Mucosa of gallbladder (tissue), 1 donor: ENCODE measurements around the gene FJX1. TPM values are rescaled to one million over a fixed set of nuclear protein-coding genes. Genes with fewer than 3 reads are reported as not detected.
A peak's percentile ranks its signal among the peaks of the same experiment; 100 is the strongest.

ENCODE experiments used
- DNase-seq: peaks from one replicate; pipeline ENCODE4 v3.0.0-alpha.2; 2020; ENCODE audit warnings: low spot score
- total RNA-seq: library from RNA; stranded (reverse); gene quantifications from one replicate; pipeline ENCODE4 v1.2.1, GENCODE V29; 2021
- donor health status: DM: no; HTN: no; CAD: no.

The FJX1 gene, protein sequence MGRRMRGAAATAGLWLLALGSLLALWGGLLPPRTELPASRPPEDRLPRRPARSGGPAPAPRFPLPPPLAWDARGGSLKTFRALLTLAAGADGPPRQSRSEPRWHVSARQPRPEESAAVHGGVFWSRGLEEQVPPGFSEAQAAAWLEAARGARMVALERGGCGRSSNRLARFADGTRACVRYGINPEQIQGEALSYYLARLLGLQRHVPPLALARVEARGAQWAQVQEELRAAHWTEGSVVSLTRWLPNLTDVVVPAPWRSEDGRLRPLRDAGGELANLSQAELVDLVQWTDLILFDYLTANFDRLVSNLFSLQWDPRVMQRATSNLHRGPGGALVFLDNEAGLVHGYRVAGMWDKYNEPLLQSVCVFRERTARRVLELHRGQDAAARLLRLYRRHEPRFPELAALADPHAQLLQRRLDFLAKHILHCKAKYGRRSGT
- total RNA-seq = 1.9 TPM

DNA sequence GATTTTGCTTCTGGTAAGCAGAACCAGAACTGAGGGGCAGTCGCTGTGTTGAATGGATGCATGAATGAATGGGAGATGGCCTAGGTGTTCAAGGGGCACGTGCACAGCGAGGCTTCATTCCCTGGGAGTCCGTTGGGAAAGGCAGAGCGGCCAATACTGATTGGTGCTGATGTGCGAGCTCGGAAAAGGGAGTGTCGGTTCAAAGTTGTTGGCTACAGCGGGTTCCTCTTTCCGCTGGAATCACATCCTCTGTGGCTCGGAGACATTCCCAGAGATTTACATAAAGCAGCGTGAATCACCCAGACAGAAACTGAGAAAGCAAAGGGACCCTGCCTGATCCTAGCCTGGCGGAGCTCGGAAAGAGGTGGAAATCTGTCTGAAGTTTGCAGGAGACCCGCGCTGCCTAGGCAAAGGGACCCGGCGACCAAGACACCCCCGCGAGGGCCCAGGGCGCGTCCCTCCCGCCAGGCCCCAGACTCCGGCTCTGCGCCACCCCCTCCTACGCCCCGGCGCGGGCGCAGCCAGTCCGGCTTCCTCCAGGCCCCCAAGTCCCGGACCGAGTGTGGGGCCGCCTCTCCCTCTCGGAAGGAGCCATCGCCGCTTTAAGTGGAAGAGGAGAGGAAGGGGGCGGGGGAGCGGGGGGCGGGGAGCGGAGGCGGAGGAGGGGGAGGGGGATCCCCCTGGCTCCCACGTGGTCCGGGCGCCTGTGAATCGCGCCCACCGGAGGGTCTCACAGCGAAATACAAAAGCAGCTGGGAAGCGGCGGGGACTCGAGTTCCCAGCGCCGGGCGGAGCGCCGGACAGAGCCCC, at the start of gene FJX1:
Gene FJX1, plus strand, starts transcription at position 774 of the 810 bp plus-strand sequence. CDS start 177 bp downstream, outside the sequence.
- DNase-seq = peak; percentile 24

DNA sequence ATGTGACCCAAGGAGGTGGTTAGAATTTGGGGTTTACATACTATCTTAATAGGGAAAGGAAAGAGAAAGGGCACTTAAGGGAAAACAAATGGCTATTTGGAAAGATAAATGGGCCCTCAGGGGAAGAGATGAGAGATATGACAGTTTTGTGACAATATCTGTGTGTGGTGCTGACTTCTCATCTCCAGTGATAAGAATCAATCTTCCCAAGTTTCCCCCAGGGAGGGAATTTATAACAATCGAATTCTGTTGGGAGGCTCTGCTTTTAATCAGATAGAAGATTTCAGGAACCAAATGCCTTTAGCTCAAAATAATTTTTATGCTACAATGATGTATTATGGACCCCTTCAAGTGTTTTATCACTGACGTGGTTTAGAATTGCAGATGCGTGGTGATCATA, 46.6 kb upstream of the FJX1 start:
- no peak for DNase-seq

DNA sequence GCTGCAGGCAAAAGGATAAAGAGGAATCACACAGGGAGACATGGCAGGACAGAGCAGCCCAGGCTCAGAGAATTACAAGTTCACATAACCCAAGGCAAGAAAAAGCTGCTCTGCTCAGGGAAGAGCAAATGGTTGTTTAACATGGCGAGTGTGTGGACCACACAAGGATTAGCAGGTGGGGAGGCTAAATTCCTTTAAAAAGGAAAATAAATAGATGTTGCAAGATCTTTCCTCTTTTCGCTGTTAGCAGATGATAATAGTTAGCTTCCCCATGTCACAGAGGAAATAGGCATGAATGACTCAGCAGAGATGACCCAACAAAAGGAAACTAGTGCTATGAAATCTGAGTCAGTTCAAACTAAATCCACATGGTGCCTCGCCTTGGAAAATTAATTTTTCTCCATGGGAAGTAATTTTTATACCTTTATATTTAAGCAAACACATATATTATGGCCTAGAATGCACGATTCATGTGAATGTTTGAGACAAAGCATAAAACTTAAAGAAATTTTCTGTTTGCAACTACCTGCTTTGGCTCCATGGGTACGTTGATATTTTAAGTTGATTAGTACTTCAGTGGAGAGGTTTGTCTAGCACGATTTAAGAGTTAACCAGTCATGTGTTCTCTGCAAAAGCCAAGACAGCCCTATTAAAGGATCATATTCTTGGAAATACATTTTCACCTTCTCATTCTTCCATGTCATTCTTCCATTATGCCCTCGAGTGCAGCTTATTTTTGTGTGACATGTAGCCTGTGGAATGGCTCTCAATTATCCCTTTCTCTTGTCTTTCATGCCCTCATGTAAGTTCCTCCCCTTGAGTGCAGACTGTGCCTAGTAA, 38.5 kb upstream of the FJX1 start:
- DNase-seq = peak; percentile 11

DNA sequence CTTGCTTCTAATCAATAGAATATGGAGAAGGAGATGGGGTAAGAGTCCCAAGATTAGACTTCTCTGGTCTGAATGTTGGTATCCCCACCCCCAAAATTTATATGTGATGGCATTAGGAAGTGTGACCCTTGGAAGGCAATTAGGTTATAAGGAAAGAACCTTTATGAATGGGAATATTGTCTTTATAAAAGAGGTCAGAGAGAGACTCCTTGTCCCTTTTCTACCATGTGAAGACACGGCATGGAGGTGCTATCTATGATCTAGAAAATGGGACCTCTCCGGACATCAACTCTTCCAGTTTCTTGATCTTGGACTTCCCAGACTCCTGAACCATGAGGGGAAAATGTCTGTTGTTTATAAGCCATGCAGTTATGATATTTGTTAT, 37.9 kb upstream of the FJX1 start:
- DNase-seq = no peak

DNA sequence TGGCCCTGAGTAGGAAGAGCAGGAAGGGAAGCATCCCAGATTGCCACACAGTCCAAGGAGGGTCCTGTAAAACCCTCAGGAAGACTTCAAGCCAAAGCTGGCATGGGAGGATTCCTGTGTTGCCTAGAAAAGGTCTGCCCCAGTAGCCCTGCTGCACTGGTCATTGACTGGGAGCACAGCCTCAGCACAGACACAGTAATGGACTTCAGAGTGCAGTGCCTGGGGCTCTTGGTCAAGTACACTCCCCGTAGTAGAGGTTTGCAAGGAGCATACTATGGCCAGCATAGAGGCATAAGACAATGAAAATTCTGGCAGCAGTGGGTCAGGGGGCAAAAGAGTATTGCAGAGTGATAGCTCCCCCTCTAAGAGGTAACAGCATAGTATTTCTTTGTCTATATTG, 36.2 kb upstream of the FJX1 start:
- no peak for DNase-seq

DNA sequence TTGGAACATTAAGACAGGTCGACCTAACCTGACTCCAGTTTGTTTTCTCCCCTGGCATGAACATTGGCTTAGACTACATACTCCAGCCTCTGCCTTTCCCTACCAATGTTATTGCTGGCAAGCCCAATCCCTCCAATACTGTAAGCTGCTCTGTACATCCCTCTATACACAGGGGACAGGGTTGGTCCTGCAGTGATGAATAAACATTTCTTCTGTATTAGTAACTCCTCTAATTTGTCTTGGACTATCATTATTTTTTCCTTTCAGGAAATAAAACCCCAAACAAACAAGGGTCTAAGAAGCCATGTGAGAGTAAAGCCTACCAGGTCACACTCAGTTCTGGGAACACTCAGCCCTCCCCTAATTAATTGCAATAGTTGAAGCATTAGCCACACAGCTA, 35.1 kb upstream of the FJX1 start:
- no peak for DNase-seq

DNA sequence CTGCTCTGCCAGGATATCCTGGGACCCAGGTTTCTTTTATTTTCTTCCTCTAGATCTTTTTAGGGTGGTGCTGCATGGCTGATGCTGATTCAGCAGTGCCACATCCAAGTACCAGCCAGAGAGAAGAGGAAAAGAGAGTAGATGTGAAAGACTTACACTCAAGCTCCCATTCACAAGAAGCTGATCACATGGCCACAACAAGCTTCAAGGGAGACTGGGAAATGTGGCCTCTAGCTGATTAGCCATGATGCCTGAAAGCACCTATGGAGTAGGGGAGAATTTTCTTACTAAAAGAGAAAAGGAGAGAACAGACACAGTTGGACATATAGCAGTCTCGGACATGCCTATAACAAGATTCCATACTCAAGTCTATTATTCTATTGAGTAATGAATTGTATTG, 34.4 kb upstream of the FJX1 start:
- DNase-seq = no peak

DNA sequence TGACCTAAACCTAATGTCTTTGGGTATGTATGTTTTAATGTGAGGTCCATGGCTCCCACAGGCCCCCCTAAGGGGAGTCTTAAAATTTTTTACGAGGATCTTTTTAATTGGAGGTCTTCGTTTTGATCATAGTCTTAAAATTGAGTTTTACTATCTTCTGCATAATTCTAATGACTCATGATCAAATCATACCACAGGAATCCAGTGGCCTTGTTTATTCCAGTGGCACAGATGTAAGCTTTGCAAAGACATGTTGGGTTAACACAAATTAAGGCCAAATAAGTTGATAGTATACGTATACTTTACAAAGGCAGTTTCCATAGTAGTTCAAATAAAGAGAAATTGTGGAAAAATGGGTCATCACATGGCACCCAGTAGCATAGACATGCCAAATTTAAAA, 33.9 kb upstream of the FJX1 start:
- DNase-seq = no peak

DNA sequence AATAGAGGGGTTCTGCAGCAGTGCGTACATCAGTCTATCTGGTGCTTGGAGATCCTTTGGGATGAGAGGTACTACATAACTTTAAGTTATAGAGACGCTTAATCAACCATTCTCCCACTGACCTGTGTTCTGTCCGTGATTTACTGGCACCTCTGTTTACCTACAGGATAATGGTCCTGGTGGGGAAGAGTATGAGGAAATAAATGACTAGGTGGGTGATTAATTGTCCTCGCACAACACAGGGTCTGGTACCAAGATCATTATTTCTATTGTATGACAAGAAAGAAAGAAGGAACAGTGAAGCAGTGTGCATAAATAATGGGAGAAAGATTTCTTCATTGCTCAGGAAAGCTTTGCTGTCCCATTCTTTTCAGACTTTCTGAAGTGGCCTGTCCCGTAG, 32.8 kb upstream of the FJX1 start:
- no peak for DNase-seq

DNA sequence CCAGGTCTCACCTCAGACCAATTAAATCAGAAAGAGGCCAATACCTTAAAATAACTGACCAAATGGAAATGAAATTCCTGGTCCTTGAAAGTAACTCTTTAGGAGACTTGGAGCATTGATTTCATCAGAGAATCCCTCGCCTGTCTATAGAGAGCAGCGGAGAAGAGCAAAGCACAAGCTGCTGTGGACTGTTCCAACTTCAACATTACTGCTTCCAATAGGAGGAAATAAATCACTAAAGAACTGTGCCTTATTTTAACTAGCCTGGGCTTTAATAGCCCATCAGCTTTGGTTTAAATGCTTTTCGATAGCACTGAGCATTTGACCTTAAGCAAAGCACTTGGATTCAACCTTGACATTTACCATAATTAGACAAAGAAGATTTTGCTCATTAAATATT, 32.0 kb upstream of the FJX1 start:
- no peak for DNase-seq

DNA sequence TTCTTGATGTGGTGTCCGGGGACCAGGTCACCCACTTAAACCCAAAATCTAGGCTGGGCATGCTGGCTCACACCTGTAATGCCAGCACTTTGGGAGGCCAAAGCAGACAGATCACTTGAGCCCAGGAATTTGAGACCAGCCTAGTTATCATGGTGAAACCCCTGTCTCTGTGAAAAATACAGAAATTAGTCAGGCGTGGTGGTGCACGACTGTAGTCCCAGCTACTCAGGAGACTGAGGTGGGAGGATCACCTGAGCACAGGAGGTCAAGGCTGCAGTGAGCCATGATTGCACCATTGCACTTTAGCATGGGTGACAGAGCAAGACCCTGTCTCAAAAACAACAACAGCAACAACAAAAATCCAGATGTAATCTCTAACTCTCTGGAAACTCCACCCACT, 30.3 kb upstream of the FJX1 start:
- DNase-seq = no peak

DNA sequence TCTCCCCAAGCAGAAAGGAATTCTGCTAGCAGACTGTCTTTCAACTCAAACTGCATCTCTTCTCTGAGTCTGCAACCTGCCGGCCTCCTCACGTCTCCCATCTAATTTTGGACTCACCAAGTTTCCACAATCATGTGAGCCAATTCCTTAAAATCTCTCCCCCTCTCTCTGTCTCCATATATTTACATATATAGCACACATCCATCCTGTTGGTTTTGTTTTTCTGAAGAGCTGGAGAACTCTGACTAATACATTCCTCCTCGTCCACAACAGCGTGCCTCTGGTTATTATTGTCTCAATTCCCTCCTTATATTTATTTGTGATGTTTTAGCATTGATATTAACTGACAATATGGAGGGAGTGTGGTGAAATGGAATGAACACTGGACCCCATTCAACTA, 29.6 kb upstream of the FJX1 start:
- no peak for DNase-seq

DNA sequence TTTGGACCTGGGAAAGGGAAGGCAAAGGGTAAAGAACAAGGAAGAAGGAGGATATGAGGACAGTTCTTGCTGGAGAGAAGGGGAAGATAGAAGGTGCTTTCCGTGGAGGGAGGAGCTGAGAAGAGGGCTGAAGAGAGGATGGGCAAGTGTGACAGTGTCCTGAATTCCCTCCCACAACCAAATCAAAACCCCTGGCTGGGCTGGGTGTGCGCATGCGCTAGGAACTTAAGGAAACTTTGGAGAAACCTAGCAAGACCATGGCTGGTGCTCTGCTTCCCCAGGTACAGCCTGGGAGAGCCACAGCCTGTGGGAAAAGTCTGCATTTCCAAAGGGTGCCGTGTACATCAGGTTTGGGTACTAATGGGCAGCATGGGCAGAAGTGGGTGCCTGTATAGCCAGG, 29.0 kb upstream of the FJX1 start:
- DNase-seq = no peak

DNA sequence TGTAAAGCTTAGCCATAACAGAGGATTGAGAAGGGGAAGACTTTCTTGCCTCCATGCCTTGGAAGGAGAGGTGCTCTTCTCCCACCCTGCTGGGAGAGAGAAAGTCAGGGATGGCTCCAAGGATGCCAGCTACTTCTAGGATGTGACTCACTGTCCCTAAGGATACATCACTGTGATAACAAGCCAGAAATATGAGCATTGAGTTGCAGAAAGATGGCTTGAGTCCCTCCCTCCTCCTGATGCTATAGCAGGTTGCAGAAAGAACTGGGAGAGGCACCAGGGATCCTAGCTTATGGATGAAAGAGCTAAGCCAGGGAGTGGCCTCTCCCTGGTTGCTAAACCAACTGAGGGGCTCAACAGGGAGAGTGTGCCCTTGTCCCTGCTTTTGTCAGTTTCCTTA, 27.8 kb upstream of the FJX1 start:
- no peak for DNase-seq

DNA sequence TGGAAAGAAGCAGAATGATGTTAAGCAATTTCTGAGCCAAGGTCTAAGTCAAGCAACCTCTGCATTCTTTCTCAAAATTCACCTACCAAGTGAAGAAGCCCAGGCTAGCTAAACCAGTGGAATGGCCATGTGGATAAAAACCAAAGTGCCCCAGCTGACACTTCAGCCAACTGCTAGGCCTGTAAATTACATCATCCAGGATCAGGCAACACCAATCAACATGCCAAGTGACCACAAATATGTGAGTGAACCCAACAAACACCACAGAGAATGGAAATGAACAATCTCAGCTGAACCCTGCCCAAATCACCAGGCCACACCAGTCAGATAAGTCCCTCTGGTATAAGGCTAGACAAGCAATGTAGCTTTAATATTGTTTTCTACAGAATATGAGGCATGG, 25.1 kb upstream of the FJX1 start:
- DNase-seq = no peak

DNA sequence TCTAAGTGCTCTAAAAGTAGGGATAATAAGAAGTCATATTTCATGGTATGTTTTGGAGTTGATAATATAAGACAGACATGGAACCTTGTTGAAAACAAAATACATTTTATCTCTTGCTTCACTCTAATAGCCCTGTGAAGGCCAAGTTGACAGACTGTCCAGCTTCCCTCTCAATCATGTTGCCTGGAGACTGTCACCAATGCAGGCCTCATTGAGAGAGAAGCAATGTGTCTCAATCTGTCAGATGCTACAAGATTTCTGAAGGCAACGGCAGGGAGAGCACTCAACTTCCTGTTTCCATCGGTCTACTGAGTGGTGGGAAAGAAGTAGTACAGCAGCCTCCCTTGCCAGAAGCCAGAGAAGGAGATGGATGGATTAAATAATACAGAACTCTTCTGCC, 23.6 kb upstream of the FJX1 start:
- no peak for DNase-seq

DNA sequence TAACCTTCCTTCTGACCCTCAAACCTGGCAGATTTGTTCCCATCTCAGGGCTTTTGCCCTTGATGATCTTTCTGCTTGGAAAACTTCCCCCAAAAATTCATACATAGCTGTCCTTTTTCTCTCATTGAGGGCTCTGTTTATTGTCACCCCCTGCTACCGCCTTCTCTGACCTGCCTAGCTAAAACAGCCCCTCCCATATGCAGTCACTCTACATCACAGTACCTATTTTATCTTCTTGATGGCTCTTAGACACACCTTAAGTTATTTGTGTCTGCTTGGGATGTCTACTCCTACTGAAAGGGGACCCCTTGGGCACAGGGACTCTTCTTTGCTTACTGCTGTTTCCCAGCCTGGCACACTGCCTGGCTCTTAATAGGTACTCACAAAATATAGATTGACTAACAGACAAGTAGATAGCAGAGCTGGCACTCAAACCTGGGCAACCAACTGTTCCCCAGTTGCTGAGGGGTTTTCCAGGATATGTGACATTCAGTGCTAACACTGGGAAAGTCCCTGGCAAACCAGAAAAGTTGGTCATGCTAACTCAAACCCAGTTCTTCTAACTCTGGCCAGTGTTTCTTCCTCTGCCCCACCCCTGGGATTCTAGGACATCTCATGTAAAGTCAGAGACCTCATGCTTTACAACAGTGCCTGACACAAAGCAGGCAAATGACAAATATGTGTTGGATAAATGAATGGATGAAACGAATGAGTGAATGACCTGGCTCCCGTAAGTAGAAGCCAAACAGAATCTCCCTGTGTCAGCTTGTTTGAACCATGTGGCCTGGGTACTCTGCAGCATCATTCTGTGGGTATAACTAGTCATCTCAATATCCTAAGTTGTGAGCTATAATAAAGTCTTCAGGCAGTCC, 19.8 kb upstream of the FJX1 start:
- no peak for DNase-seq

DNA sequence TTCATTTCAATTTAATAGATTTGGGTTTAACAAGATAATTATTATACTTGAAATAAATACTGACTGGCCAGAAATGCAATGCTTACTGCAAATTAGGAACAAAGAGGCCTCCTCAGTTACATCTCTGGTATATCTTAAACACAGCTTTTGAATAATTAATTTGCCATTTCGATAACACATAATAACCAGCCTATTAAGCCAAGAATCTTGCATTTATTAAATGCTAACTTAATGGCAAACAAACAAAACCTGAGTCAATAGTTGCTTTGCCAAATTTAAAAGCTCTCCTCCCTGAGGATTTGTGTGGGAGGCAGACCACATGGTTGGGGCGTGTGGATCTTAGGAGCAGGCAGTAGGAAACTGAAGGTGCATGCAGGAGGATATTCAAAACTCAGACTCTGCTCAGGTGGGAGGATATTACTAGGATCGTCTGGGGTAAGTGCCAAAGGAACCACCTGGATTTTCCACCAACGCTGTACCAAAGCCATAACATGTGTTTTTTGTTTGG, 17.9 kb upstream of the FJX1 start:
- DNase-seq = no peak

DNA sequence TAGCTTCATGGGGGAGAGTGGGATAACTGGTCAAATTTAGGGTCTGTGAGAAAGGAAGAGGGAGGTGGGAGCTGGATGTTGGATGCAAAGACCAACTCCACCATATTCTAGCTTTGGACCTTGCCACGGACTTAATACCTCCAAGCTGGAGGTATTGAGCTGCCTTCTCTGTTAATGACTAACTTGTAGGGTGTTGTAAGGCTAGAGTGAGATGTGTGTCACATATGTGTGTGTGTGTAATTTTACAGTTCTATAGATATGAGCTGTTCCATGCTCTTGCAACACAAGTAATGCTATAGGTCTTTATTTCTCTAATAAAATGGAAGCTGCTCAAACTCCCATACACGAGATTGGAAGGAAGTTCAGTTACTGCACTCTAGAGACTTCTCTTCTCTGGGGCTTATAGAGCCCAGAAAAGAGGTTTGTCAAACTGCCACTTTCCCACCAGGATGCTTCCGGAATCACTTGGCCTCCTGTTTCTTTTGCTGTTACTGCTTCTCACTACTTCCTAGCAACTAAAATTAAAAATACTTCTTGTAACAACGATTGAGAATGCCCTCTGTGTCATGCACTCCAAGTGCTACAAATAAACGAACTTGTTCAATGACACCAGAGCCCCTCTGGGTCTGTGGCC, 16.0 kb upstream of the FJX1 start:
- DNase-seq = no peak

DNA sequence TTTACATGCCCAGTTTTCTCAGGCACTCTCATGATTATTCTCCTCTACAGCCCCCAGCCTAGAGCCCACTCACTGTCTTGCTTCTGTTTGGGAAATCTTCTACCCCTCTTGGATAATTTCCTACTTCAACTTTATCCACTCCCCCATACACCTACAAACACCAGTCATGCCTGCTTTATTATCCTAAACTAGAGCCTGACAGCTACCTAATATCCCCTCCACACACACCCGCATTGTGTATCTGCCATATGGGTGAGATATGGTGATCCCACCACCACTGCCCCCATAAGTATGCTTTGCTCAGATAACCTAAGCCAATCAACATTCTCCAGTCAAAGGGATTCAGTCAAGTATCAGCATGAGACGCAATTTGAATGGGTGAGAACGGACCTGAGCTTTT, 15.3 kb upstream of the FJX1 start:
- DNase-seq = no peak

DNA sequence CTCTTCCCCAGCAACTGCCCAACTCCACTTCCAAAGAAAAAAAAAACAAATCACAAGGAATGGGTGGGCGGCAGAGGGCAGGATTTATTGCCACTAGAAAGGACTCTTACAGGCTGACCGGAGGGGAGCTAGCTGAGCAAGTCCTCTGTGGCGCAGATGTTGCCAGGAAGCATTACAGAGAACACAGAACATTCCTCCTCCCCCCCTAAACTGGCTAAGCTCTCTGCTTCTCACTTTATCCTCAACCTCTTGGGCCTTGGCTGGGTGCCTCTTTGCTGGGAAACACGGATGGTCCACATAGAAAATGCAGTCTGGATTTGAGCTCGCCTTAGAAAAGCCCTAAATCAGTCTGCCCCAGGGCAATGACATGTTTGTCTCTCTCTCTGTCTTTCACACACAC, 12.6 kb upstream of the FJX1 start:
- peak; percentile 23 for DNase-seq
